Upper lobe of right lung (tissue), 1 donor: ENCODE results near the gene HNRNPA2B1. TPM values are rescaled to one million over a fixed set of nuclear protein-coding genes. Genes with fewer than 3 reads are reported as not detected.
"Not testable (repeated sequence)": the region's sequence is repeated elsewhere in the genome, so short reads cannot be mapped to it uniquely, and the experiment has no call there.

Experiments
- ATAC-seq: fragments of 200-7000 bp; cut with Tn5 transposase; one replicate; pipeline ENCODE4 v1.9.1; 2020; ENCODE audit warnings: mild to moderate bottlenecking, moderate library complexity
- DNase-seq: peaks from one replicate; pipeline ENCODE4 v3.0.0-alpha.2; 2020
- H3K27ac ChIP-seq: fragments of 200-600 bp; one replicate; pipeline ENCODE4 v1.8.0; 2022
- H3K27me3 ChIP-seq: fragments of 200-600 bp; one replicate; pipeline ENCODE4 v1.8.0; 2022; ENCODE audit warnings: mild to moderate bottlenecking
- H3K36me3 ChIP-seq: fragments of 200-600 bp; one replicate; pipeline ENCODE4 v1.8.0; 2022
- H3K4me1 ChIP-seq: fragments of 200-600 bp; one replicate; pipeline ENCODE4 v1.8.0; 2022
- H3K4me3 ChIP-seq: fragments of 200-600 bp; one replicate; pipeline ENCODE4 v1.8.0; 2022; ENCODE audit warnings: mild to moderate bottlenecking
- H3K9me3 ChIP-seq: fragments of 200-600 bp; one replicate; pipeline ENCODE4 v1.8.0; 2022
- CTCF ChIP-seq: fragments of 200-600 bp; IDR thresholded peaks from one replicate; pipeline ENCODE4 v1.8.0; 2022; ENCODE audit warnings: antibody characterized with exemption
- intact Hi-C: fragments of 100-400 bp; cut with DNase I; formaldehyde crosslinking; loops from one replicate; pipeline ENCODE4 v1.11.0; 2022
- total RNA-seq: library from RNA; stranded (reverse); fragmentation: NEBNext Ultra II Directional; extraction: Animal tissue kit (Norgen Biotek cat#: 25700); gene quantifications from one replicate; pipeline ENCODE4 v1.2.1, GENCODE V29; 2021
- donor health status: DM: no; HTN: yes; CAD: no; lungs with severe emphysema.

Gene HNRNPA2B1
- total RNA-seq, 1 donor from 2014 or later = 343 TPM

GRCh38 chr7:26151650-26151952 lies 48.9 kb downstream of the HNRNPA2B1 start:
- no peak for TF ChIP-seq CTCF
- H3K27ac ChIP-seq = peak overlapping the region; percentile 24
- H3K9me3 ChIP-seq = no peaks in the 10 kb centered on the region
- H3K4me1 ChIP-seq = peaks cover 35% of the 10 kb centered on the region
- ATAC-seq (no peak), DNase-seq (no peak)
- intact Hi-C loops = no loop called here
- H3K27me3 ChIP-seq = no peaks in the 10 kb centered on the region
- H3K4me3 ChIP-seq = peak overlapping the region; percentile 61
- H3K36me3 ChIP-seq = no peaks in the 10 kb centered on the region

GRCh38 chr7:26151096-26151495 lies 49.5 kb downstream of the HNRNPA2B1 start:
- Histone ChIP-seq H3K27me3 (no peaks in the 10 kb centered on the region), H3K9me3 (no peaks in the 10 kb centered on the region), H3K4me1 (peaks cover 30% of the 10 kb centered on the region), H3K4me3 (no peak overlapping the region), H3K27ac (no peak overlapping the region), H3K36me3 (no peaks in the 10 kb centered on the region)
- ATAC-seq = no peak
- DNase-seq = no peak
- no peak for TF ChIP-seq CTCF
- intact Hi-C loops = no loop called here

- DNase-seq = no peak
- intact Hi-C loops = no loop called here
- no peaks in the 10 kb centered on the region for H3K27me3 ChIP-seq
- no peak overlapping the region for H3K27ac ChIP-seq
- no peaks in the 10 kb centered on the region for H3K9me3 ChIP-seq
- TF ChIP-seq CTCF = no peak
- no peak overlapping the region for H3K4me3 ChIP-seq
- peaks cover 21% of the 10 kb centered on the region for H3K4me1 ChIP-seq
- no peaks in the 10 kb centered on the region for H3K36me3 ChIP-seq
- ATAC-seq = no peak
Measured at GRCh38 chr7:26149391-26149977, 51.1 kb downstream of the HNRNPA2B1 start.

- H3K27me3 ChIP-seq, intact Hi-C loops, ATAC-seq, H3K27ac ChIP-seq, H3K9me3 ChIP-seq, H3K4me3 ChIP-seq, H3K36me3 ChIP-seq, DNase-seq: not testable (repeated sequence)
- H3K4me1 ChIP-seq = peaks cover 19% of the 10 kb centered on the region
Measured at GRCh38 chr7:26148307-26148700, 52.2 kb downstream of the HNRNPA2B1 start.

GRCh38 chr7:26147646-26148306 lies 52.8 kb downstream of the HNRNPA2B1 start:
- H3K4me3 ChIP-seq, H3K36me3 ChIP-seq, H3K9me3 ChIP-seq, DNase-seq, H3K27me3 ChIP-seq, H3K27ac ChIP-seq, intact Hi-C loops, ATAC-seq: not testable (repeated sequence)
- H3K4me1 ChIP-seq = peaks cover 15% of the 10 kb centered on the region

- peak; percentile 77 for DNase-seq
- no peaks in the 10 kb centered on the region for H3K9me3 ChIP-seq
- H3K36me3 ChIP-seq = no peaks in the 10 kb centered on the region
- no peaks in the 10 kb centered on the region for H3K27me3 ChIP-seq
- peak; percentile 65 for ATAC-seq
- no peak for TF ChIP-seq CTCF
- intact Hi-C loops = no loop called here
- H3K27ac ChIP-seq = no peak overlapping the region
- H3K4me1 ChIP-seq = peaks cover 15% of the 10 kb centered on the region
- no peak overlapping the region for H3K4me3 ChIP-seq
Measured at GRCh38 chr7:26147030-26147429, 53.5 kb downstream of the HNRNPA2B1 start.

- Histone ChIP-seq H3K27me3 (no peaks in the 10 kb centered on the region), H3K4me1 (peaks cover 8% of the 10 kb centered on the region), H3K9me3 (no peaks in the 10 kb centered on the region), H3K27ac (no peak overlapping the region), H3K36me3 (no peaks in the 10 kb centered on the region), H3K4me3 (no peak overlapping the region)
- no peak for TF ChIP-seq CTCF
- intact Hi-C loops = no loop called here
- ATAC-seq (no peak), DNase-seq (no peak)
Measured at GRCh38 chr7:26145238-26145637, 55.3 kb downstream of the HNRNPA2B1 start.
